ENCODE measurements around the gene C1R.
A peak's percentile ranks its signal among the peaks of the same experiment; 100 is the strongest.

The C1R gene

DNA sequence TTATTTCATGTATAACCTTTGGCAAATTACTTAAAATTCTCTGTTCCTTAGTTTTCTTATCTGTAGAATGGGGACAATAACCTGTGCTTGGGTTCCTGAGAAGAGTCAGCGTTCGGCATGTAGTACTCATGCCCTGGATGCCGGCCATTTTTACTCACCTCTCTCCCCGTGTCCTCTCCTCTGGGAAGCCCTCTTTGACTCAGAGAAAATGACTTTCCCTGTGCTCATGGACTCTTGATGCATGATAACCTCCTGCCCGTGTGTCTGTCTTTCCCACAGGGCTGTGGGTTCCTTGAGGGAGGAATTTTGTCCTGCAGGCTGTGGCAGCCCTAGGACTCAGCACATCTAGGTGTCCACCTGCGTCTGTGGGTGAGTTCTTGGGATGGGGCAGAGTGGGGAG is 22.6 kb upstream of the C1R start:
- Histone ChIP-seq H3K27me3 (ENCODE audit: insufficient read depth, low read length, poor library complexity, severe bottlenecking) (no peaks in the 10 kb centered on the region), H3F3A (ENCODE audit: low read depth) (no peaks in the 10 kb centered on the region), H2AFZ (ENCODE audit: low read length) (no peak overlapping the region), H3K4me3 (ENCODE audit: low read length, poor library complexity, severe bottlenecking) (no peak overlapping the region), H3K4me1 (ENCODE audit: insufficient read depth, low read length, poor library complexity, severe bottlenecking) (peaks cover 7% of the 10 kb centered on the region), H3K4me2 (ENCODE audit: low read depth, low read length, poor library complexity, severe bottlenecking) (no peak overlapping the region), H3K9me3 (ENCODE audit: insufficient read depth, low read depth, low read length) (no peaks in the 10 kb centered on the region), H3K9ac (ENCODE audit: low read depth, low read length, poor library complexity, severe bottlenecking) (no peak overlapping the region), H4K20me1 (ENCODE audit: insufficient read depth, low read length, poor library complexity, severe bottlenecking) (peaks cover 4% of the 10 kb centered on the region), H3K36me3 (ENCODE audit: insufficient read depth, low read length) (no peaks in the 10 kb centered on the region; the same call in 1 of the 2 replicates), H3K79me2 (ENCODE audit: insufficient read depth, low read length) (peaks cover 9% of the 10 kb centered on the region), H3K9me2 (replicated peaks; ENCODE audit: low read depth, low read length) (no peaks in the 10 kb centered on the region)
- TF ChIP-seq CTCF (conservative IDR thresholded peaks at IDR 0.05; ENCODE audit: low read length): no peak
- no peak for TF ChIP-seq EZH2phosphoT487 (IDR thresholded peaks at IDR 0.05; ENCODE audit: borderline replicate concordance)

- Histone ChIP-seq H2AFZ (ENCODE audit: low read length) (no peak overlapping the region), H3K9ac (ENCODE audit: low read depth, low read length, poor library complexity, severe bottlenecking) (no peak overlapping the region), H3K36me3 (ENCODE audit: insufficient read depth, low read length) (no peaks in the 10 kb centered on the region; the same call in 1 of the 2 replicates), H3K27me3 (ENCODE audit: insufficient read depth, low read length, poor library complexity, severe bottlenecking) (no peaks in the 10 kb centered on the region), H4K20me1 (ENCODE audit: insufficient read depth, low read length, poor library complexity, severe bottlenecking) (peaks cover 11% of the 10 kb centered on the region), H3K4me2 (ENCODE audit: low read depth, low read length, poor library complexity, severe bottlenecking) (no peak overlapping the region), H3K79me2 (ENCODE audit: insufficient read depth, low read length) (peaks cover 16% of the 10 kb centered on the region), H3K9me2 (replicated peaks; ENCODE audit: low read depth, low read length) (no peaks in the 10 kb centered on the region), H3F3A (ENCODE audit: low read depth) (no peaks in the 10 kb centered on the region), H3K4me1 (ENCODE audit: insufficient read depth, low read length, poor library complexity, severe bottlenecking) (peaks cover 13% of the 10 kb centered on the region), H3K9me3 (ENCODE audit: insufficient read depth, low read depth, low read length) (no peaks in the 10 kb centered on the region), H3K4me3 (ENCODE audit: low read length, poor library complexity, severe bottlenecking) (no peak overlapping the region)
- TF ChIP-seq CTCF (conservative IDR thresholded peaks at IDR 0.05; ENCODE audit: low read length) (no peak), EZH2phosphoT487 (IDR thresholded peaks at IDR 0.05; ENCODE audit: borderline replicate concordance) (no peak)
These were observed 21.8 kb upstream of the C1R start for GRCh38 chr12:7114008-7114407.

GRCh38 chr12:7113389-7113871 is 21.2 kb upstream of the C1R start:
- Histone ChIP-seq H2AFZ (ENCODE audit: low read length) (no peak overlapping the region), H3K27me3 (ENCODE audit: insufficient read depth, low read length, poor library complexity, severe bottlenecking) (no peaks in the 10 kb centered on the region), H3K36me3 (ENCODE audit: insufficient read depth, low read length) (no peaks in the 10 kb centered on the region; the same call in 1 of the 2 replicates), H3K4me3 (ENCODE audit: low read length, poor library complexity, severe bottlenecking) (peak overlapping the region; percentile 19), H3K9me3 (ENCODE audit: insufficient read depth, low read depth, low read length) (no peaks in the 10 kb centered on the region), H3K9me2 (replicated peaks; ENCODE audit: low read depth, low read length) (no peaks in the 10 kb centered on the region), H3K4me2 (ENCODE audit: low read depth, low read length, poor library complexity, severe bottlenecking) (peak overlapping the region; percentile 55), H4K20me1 (ENCODE audit: insufficient read depth, low read length, poor library complexity, severe bottlenecking) (peaks cover 11% of the 10 kb centered on the region), H3K4me1 (ENCODE audit: insufficient read depth, low read length, poor library complexity, severe bottlenecking) (peaks cover 13% of the 10 kb centered on the region), H3F3A (ENCODE audit: low read depth) (no peaks in the 10 kb centered on the region), H3K9ac (ENCODE audit: low read depth, low read length, poor library complexity, severe bottlenecking) (no peak overlapping the region), H3K79me2 (ENCODE audit: insufficient read depth, low read length) (peaks cover 19% of the 10 kb centered on the region)
- no peak for TF ChIP-seq EZH2phosphoT487 (IDR thresholded peaks at IDR 0.05; ENCODE audit: borderline replicate concordance)
- TF ChIP-seq CTCF (conservative IDR thresholded peaks at IDR 0.05; ENCODE audit: low read length): peak; percentile 87
